RCC 7860 (cell line): Measurements from ENCODE around the gene DGCR6.
"Not testable (repeated sequence)": the region's sequence is repeated elsewhere in the genome, so short reads cannot be mapped to it uniquely, and the experiment has no call there.

Experiments
- DNase-seq: peaks from one replicate; pipeline ENCODE4 v3.0.0-alpha.2; 2015; ENCODE audit warnings: low spot score
- FAIRE-seq: peaks from 2 replicates; lab custom pipeline; 2012; peaks lifted over from hg19 to GRCh38; lab: Jason Lieb, UNC

The DGCR6 gene

DNA sequence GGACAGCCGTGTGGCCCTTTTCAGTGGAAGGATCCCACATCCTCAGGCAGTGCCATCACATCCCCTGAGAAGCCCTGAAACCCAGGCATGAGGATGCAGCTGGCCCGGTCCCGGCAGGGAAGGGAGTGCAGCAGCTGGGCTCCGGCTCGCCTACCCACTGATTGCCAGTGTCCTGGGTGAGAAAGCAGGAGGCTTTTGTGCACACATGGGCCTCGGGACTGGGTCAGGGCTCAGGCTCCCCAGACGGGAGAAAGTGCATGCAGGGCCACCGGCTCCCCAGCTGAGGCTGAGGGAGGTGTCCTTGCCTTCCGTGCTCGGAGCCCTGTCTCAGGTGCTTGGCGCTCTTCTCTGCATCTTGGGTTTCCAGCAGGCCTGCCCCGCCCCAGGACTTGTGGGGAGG is 53.6 kb downstream of the DGCR6 start:
- not testable (repeated sequence) for DNase-seq, FAIRE-seq

DNA sequence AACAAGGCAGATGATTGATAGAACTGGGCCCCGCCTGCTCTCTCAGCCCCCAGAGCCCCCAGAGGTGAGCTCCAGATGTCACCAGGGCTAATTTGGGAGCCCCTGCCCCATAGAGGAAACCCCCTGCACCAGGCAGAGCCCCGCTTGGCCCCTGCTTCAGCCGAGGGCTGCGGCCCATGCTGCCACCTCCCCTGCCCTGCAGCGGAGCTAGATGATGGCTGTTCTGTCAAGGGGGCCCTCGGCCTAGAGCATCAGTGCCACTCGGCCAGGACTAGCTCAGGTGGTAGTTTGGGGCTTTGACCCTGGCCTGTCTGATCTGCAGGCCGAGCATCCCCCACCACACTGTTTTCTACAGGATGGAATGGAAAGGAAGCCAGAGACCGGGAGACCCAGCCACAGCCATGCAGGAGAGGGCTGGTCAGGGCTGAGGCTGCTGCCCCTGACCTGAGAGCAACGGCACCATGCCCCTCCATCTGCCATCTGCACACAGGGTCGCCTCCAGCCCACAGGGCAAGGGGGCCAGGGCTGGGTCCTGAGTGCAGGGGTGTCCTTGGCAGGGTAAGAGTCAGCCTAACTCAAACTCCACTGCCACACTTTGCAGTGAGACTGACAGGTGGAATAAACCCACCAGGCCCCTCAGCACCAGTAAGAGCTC is 54.2 kb downstream of the DGCR6 start:
- DNase-seq, FAIRE-seq: not testable (repeated sequence)

DNA sequence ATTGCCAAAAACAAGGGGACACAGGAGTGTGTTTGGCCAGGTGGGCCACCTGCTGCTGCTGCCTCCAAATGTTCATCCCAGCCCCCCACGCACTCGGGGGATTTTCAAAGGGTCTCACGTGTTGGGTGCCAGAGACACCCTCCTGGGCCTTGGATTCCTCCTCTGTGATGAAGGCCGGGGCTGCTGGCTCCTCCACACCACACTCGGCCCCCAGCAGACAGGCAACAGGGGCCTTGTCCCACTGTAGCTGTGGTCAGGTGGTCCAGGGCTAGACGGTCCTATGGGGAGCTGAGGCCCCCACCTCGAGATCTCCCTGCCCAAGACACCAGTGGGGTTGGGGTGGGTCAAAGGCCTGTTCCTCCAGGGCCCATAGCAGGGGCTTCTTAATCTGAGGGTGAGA is 55.1 kb downstream of the DGCR6 start:
- DNase-seq, FAIRE-seq: not testable (repeated sequence)
